ENCODE data around the gene GNG11.

DNA sequence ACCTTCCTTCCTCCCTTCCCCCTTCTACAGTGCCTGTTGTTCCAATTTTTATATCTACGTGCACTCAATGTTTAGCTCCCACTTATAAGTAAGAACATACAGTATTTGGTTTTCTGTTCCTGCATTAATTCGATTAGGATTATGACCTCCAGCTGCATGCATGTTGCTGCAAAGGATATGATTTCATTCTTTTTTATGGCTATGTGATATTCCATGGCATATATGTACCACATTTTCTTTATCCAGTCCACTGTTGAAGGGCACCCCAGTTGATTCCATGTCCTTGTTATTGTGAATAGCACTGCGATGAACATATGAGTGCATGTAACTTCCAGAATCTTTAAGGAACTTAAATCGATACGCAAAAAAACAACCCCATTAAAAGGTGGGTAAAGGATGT, 42.7 kb downstream of the GNG11 start:
- TF ChIP-seq, protein P1, sequence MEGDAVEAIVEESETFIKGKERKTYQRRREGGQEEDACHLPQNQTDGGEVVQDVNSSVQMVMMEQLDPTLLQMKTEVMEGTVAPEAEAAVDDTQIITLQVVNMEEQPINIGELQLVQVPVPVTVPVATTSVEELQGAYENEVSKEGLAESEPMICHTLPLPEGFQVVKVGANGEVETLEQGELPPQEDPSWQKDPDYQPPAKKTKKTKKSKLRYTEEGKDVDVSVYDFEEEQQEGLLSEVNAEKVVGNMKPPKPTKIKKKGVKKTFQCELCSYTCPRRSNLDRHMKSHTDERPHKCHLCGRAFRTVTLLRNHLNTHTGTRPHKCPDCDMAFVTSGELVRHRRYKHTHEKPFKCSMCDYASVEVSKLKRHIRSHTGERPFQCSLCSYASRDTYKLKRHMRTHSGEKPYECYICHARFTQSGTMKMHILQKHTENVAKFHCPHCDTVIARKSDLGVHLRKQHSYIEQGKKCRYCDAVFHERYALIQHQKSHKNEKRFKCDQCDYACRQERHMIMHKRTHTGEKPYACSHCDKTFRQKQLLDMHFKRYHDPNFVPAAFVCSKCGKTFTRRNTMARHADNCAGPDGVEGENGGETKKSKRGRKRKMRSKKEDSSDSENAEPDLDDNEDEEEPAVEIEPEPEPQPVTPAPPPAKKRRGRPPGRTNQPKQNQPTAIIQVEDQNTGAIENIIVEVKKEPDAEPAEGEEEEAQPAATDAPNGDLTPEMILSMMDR (optimal IDR thresholded peaks at IDR 0.05 in 1 of 3, IDR thresholded peaks at IDR 0.05 in 1 of 3, conservative IDR thresholded peaks at IDR 0.05 in 1 of 3; ENCODE audit: extremely low read depth in 1 of 3, insufficient read depth in 2 of 3, low read length in 3 of 3) = no peak
- no peak for TF ChIP-seq EZH2 (IDR thresholded peaks at IDR 0.05; ENCODE audit: low read length)

All from keratinocyte (primary cell).